ENCODE results near the gene KHDRBS2.

Gene KHDRBS2

DNA sequence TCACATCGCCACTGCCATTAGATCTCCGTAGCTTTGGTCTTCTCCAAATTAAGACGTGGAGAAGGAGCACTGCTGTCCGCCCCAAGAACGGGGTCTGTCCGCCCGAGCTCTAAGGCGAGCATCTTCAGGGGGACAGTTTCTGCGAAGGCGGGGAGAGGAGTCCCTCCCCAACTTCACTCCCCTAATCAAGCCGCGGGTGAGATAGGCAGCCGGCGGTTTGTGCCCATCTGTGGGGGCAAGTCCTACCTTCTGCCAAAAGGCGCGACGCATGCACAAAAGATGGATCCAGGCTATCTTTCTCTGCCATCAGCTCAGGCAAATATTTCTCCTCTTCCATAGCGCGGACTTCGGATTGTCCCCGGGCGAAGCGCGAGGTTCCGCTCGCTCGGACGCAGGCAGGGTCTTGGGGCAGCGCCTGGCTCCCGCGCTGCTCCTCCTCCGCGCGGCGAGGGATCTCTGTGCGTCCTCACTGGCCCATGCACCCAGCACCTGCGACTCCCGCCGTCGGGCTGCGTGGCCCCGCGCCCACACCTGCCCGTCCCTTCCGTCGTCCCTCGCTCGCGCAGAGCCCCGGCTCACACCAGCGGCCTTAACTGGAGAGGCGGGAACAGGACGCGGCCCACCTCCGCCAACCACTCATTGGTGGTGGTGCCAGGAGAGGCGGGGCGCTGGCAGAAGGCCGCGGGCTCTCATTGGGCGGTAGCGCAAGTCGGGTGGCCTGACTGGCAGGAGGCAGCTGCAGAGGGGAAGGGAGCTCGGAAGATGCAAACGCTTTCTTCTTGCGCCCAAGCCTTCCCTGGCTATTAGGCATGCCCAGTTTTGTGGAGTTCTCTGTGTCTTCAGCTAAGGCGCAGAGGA, at the start of gene KHDRBS2:
TSS of gene KHDRBS2 (minus strand) at position 614 of the 858 bp plus-strand sequence.
- DNase-seq (ENCODE audit: extremely low read depth in 1 of 2, low read depth in 1 of 2): no peak

- DNase-seq (ENCODE audit: extremely low read depth in 1 of 2, low read depth in 1 of 2): no peak
Measured at GRCh38 chr6:62328607-62329006, 42.6 kb upstream of the KHDRBS2 start.

DNA sequence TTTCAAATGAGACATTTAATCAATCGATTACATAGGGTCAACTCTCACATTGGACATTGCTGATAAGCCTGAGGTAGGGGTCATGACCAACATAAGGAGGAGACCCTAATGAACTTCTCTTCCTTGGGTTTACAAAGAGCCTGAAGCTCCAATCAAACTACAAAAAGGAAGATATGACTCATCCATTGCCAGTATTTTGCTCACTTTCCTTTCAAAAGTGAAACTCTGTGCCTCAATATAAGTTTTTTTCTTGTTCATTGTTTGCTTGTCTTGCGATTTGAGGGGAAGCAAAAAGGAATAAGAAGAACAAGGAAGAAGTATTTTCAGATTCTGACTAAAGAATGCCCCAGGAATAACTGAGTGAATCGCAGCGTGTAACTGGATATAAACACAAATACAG, 38.8 kb upstream of the KHDRBS2 start:
- DNase-seq (ENCODE audit: extremely low read depth in 1 of 2, low read depth in 1 of 2): no peak

DNA sequence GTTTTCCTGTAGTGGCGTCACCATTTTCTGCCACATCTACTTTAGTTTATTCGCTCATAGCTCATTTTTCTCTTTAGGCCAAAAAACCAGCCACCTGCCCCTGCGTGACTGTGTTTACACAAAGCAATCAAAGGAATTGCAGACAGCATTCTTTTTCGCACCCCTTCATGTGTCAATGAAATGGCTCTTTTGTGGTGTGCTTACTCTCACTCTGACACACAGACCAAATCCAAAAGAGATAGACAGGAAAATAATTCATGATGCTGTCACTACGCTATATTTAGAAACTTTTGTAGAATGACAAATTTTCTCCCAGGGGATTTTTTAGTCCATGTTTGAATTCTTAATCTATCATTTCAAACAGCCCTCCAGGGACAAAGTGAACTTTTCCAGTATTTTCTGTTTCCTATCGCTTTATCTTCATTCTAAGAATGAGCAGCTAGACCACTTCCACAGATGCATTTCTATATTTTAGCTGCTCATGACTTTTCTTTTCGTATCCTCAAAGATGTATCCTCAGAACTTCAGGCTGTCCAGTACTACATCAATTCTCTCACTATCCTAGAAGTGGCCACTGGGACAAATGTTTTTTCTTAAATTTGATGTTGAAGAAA, 37.9 kb upstream of the KHDRBS2 start:
- DNase-seq (ENCODE audit: extremely low read depth in 1 of 2, low read depth in 1 of 2): no peak

GRCh38 chr6:62298745-62299392, 12.8 kb upstream of the KHDRBS2 start:
- no peak for DNase-seq (ENCODE audit: extremely low read depth in 1 of 2, low read depth in 1 of 2)

DNA sequence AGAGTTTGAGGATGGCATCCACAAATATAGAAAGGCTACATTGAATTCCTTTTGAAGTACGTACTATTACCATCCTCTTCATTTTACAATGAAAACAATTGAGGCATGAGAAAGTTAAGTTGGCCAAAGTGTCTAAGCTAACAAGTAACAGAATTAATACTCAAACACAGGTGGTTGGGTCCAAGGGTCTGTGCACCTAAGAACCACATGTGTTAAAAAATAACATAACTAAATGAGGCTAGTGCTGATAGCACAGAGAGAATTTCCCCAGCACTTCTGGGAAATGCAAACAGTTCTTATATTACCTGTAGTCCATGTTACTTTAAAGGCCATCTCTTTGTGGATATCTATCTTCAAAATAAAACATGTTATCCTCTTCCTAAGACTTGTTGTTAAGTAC, 10.5 kb upstream of the KHDRBS2 start:
- DNase-seq (ENCODE audit: extremely low read depth in 1 of 2, low read depth in 1 of 2): no peak

DNA sequence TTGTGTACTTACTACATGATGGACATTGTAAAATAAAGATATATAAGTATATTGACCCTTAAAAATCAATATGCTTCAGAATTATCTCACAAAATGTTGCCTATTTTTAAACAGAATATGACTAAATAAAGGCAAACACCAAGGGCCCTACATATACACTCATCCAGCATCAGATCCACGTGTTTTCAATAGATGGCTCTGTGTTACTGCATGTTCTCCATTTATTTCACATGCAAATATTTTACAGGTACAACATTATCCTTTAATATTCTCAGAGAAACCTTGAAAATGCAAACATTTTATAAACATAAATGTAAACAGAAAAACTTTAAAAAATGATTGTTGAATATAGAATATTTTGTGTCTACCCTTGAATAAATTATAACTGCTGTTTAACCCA, 2.9 kb upstream of the KHDRBS2 start:
- no peak for DNase-seq (ENCODE audit: extremely low read depth in 1 of 2, low read depth in 1 of 2)

DNA sequence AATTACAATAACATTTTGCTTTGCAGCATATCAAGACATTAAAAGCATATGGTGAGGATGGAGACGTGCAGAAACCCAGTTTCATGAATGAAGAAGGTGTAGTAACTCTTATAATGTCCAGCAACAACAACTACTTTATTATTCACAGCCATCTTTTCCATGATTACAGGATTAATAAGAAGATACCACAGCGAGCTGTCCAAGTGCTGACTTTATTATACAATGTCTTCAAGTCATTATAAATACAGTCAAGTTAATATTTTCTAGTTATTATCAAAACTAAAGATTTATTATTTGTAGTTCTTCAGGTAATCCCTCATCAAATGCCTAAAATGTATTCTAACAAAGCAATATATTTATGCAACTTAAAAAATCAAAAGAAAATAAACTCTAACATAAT, 2.5 kb upstream of the KHDRBS2 start:
- no peak for DNase-seq (ENCODE audit: extremely low read depth in 1 of 2, low read depth in 1 of 2)

DNA sequence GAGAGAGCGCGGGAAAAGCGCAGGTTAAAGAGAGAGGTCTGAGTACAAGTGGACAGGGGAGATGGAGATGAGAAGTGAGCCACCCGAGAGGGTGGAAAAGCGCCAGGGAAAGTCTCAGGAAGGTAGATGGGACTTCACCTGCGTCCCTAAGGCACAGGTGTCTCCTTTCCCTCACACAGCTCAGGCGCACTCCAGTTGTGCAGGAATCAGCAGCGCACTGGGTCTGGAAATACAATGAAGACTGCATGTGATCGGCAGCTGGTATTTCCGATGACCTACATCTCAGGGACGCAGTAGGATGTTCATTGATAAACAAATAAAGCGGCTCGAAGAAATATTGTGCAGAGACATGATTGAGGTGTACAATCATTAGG, 432 bp upstream of the KHDRBS2 start:
- DNase-seq (ENCODE audit: extremely low read depth in 1 of 2, low read depth in 1 of 2): no peak

GRCh38 chr6:62284725-62285124, 1.3 kb downstream of the KHDRBS2 start:
- DNase-seq (ENCODE audit: extremely low read depth in 1 of 2, low read depth in 1 of 2): no peak

- no peak for DNase-seq (ENCODE audit: extremely low read depth in 1 of 2, low read depth in 1 of 2)
Measured at GRCh38 chr6:62283796-62284411, 2.1 kb downstream of the KHDRBS2 start.

DNA sequence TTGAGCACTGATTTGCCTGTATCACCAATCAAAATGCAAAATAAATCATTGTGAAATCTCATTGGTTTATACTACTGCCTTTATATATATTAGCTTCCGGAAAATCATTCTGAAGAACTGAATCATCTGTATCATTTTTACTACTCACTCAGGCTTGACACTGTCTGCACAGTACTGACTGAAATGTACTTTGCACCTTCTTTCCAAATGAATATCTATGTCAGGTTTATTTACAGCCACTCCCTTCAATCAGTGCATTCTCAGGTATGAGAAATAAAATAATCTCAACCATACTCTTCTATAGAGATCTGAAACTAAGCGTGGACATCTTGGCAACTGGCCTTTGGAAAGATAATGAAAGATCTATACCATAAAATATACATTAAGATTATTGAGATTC, 2.7 kb downstream of the KHDRBS2 start:
- no peak for DNase-seq (ENCODE audit: extremely low read depth in 1 of 2, low read depth in 1 of 2)

GRCh38 chr6:62280099-62280498, 5.9 kb downstream of the KHDRBS2 start:
- no peak for DNase-seq (ENCODE audit: extremely low read depth in 1 of 2, low read depth in 1 of 2)

DNA sequence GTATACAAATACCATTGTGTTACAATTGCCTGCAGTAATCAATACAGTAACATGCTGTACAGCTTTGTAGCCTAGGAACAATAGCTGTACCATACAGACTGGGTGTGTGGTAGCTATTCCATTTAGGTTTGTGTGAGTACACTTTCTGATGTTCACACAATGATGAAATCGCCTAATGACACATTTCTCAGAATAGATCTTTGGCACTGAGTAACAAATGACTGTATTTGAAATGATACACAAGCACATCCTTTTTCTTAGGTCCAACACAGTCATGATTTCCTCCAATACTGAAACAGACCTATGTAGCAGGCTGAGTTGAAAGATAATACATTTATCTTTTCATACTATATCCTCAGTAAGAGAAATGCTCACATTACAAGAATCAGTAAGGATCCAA, 13.9 kb downstream of the KHDRBS2 start:
- DNase-seq (ENCODE audit: extremely low read depth in 1 of 2, low read depth in 1 of 2): no peak

DNA sequence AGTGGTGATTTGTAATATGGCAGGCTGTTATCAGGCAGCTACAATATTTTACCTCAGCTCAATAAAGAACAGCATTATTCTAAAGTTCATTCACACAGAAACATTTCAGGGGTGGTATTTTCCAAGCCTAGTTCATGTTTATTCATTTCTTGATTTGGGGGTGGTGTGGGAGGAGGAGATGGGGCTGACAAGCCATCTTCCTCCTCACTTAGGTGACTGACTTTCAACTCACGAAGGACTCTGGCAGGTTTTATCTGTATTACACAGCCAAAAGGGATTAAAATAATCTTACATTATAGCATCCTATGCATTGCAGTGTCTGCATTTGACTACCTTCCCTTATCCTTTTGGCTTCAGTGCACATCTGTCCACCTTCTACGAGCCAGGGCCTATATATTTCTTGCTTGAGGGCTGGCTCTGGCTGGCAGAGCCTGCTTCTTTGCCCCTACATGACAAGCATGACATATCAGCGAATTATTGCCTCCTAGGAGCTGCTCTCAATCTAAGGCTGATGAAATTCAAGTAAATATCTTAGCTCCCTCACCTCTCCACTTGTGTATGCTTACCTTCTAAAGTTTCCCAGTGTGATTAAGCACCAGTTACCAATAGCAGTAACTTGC, 20.0 kb downstream of the KHDRBS2 start:
- no peak for DNase-seq (ENCODE audit: extremely low read depth in 1 of 2, low read depth in 1 of 2)

DNA sequence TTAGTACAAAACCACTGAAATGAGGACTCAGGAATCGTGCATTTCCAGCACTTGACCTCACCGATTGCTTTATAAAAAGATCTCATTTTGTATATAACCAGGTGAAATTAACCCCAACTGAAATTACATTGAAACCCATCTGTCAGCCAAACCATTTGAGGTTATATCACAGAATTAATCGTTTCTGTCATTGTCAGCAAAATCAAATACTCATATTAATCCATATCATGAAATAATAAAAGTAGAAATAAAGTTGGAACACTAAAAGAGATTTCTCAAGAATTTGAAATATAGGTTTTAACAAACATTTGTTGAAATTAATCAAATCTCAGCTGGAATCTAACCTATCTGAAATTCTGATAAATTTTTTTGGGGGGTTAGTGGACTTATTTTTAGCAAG, 23.7 kb downstream of the KHDRBS2 start:
- no peak for DNase-seq (ENCODE audit: extremely low read depth in 1 of 2, low read depth in 1 of 2)

GRCh38 chr6:62246087-62246486, 39.9 kb downstream of the KHDRBS2 start:
- DNase-seq (ENCODE audit: extremely low read depth in 1 of 2, low read depth in 1 of 2): no peak

GRCh38 chr6:62236784-62237183, 49.2 kb downstream of the KHDRBS2 start:
- no peak for DNase-seq (ENCODE audit: extremely low read depth in 1 of 2, low read depth in 1 of 2)

DNA sequence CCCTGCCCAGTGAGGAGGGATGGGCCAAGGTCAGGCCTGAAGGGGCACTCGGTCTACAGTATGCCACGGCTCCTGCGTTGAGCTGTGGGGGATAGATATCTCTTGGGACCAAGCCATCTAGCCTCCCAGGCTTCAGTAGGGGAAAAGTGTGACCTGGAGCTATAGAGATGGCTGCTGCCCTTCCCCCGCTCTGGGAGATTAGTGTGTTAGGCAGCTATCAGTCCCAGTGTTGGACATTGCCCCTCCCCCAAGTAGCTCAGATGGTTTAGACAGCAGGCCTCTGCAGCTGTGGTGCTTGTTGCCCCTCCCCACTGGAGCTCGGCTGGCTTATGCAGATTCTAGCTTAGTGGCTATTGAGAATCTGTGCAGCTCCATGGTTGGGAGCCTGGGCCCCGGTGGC, 56.8 kb downstream of the KHDRBS2 start:
- no peak for DNase-seq (ENCODE audit: extremely low read depth in 1 of 2, low read depth in 1 of 2)

DNA sequence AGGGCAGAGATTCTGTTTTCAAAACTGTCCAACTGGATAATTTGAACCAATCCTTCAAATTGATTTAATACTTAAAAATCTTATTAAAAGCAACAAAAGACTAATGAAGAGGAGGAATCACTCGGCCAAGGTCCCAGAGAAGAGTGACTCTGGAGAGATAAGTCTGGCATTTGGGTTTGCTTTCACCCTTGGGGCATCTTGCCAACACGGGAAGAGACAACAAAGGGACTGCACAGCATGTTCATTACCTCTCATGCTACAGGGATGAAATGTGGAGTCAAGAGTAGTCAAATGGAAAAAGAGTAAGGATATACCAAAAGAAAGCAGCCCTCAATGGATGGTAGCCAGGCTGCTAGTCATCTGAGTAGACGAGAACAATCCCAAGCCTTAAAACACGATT, 68.2 kb downstream of the KHDRBS2 start:
- no peak for DNase-seq (ENCODE audit: extremely low read depth in 1 of 2, low read depth in 1 of 2)

DNA sequence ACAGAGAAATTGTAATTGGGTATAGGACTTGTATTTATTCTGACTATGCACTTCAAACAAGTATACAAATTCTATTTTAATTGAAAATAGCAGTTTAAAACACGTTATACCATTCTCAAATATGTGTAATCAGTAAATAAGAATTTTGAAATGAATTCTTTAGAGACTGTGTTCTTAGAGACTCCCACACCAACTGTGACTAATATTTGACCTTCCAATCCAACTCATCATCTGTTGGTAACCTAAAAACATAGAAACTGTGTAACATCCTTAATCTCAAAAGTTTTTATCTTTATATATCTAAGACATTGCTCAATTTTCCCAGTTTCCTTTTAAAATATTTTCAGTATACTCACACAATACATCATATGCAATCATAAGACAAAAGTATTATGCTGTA, 83.9 kb downstream of the KHDRBS2 start:
- no peak for DNase-seq (ENCODE audit: extremely low read depth in 1 of 2, low read depth in 1 of 2)
